ENCODE data around the gene MTR. TPM values are rescaled to one million over a fixed set of nuclear protein-coding genes. Genes with fewer than 3 reads are reported as not detected.

MTR gene
- 19.6 and 40.5 TPM in 2 replicates for total RNA-seq

DNA sequence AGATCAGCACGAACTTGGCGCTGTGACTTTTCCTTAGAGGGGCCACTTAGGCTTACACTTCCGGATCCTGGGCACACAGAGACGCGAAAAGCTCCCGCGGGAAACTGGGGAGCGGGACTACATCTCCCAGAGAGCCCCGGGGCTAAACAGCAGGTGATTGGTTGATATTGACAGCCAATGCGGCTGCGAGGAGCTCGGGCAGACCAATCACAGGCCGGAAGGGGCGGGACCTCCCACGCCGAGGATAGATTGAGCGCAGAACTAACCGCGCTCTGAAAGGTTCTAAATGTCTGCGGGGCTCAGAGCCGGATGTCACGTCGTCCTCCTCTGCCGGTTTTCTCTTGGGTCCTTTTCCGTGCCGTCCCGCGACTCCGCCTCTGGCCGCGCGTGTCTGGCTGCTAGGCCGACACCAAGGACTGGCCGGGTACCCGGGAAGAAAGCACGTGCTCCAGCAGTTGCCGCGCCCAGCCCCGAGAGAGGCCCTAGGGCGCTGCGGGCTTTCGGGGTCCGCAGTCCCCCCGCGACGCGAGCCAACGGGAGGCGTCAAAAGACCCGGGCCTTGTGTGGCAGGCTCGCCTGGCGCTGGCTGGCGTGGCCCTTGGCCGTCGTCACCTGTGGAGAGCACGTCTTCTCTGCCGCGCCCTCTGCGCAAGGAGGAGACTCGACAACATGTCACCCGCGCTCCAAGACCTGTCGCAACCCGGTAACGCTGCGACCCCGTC, at the start of gene MTR:
Gene MTR, plus strand, starts transcription at position 258 of the 722 bp plus-strand sequence. Its CDS starts 412 bp downstream, at position 670.

Other genes with a start within 250 kb of the MTR start
- gene HEATR1, start 190.8 kb upstream of the MTR start, total RNA-seq = 15.4 and 40.3 TPM in 2 replicates
- 0.06 TPM in 1 of 2 replicates, not detected in the other for gene ACTN2, start 108.8 kb upstream of the MTR start, total RNA-seq
- gene MT1HL1, start 209.1 kb downstream of the MTR start, total RNA-seq = not detected in 2 replicates
- gene RYR2, start 246.9 kb downstream of the MTR start, total RNA-seq = under 0.01 and 0.06 TPM in 2 replicates

Measured in bladder microvascular endothelial cell (primary cell).